ENCODE data around the gene PRKCE. TPM values are rescaled to one million over a fixed set of nuclear protein-coding genes. Genes with fewer than 3 reads are reported as not detected.

PRKCE gene
- total RNA-seq, 2 donors from 2014 or later = 7.3 to 20.8 TPM

DNA sequence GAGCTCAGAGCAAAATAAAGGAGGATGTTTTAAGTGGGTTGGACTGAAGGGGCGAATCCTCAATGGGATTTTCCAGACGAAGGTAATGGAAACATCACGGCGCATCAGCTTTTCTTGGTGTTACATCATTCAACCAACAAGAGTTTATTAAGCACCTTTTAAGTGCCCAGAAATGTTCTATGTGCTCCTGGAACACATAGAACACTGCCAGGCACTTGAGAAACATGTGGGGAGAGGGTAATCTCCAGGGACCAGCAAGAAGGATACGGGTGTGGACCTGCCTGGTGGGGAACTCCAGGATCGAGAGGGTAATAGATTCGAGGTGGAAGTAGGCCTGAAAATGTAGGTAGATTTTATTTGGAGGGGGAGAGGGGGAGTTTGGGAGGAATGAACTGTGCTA, 168.6 kb downstream of the PRKCE start:
- no peak overlapping the region for H3K27ac ChIP-seq
- intact Hi-C loops (cut with DNase I) = no loop called here

DNA sequence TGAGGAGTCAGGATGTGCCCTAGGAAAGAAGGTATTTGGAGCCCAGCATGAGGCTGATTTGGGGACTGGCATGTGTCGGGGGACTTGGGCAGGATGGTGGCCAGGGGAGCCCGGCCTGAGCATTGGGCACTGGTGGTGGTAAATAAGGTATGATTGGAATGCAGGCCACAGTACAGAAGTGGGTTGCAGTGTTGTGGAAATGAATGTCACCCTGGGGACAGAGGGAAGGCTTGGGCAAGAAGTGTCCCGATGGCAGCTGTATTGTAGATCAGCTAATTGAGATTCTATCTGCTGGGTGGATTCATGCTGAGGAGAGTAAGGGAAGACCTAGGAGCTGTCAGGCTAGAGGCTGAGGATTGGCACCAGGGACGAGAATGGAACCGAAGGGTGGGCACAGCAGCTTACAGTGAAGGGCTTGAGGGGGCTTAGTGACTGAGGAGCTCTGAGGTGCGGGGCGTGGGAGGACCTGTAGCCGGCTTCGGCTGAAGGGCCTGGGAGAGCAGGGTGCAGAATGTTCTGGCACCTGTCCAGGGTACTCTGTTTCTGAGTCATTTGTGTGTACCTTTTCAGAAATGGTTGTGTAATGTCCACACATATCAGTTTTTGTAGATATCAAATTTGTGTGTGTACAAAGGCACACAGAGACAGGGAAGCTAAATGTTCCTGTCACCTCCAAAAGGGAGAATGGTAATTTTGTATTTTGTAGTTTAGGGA, 170.2 kb downstream of the PRKCE start:
- peak; percentile 92 to 97 (median 96) for DNase-seq
- peaks cover 54% of the 10 kb centered on the region for H3K4me1 ChIP-seq
- H3K9me3 ChIP-seq = no peaks in the 10 kb centered on the region
- TF ChIP-seq, protein P1, sequence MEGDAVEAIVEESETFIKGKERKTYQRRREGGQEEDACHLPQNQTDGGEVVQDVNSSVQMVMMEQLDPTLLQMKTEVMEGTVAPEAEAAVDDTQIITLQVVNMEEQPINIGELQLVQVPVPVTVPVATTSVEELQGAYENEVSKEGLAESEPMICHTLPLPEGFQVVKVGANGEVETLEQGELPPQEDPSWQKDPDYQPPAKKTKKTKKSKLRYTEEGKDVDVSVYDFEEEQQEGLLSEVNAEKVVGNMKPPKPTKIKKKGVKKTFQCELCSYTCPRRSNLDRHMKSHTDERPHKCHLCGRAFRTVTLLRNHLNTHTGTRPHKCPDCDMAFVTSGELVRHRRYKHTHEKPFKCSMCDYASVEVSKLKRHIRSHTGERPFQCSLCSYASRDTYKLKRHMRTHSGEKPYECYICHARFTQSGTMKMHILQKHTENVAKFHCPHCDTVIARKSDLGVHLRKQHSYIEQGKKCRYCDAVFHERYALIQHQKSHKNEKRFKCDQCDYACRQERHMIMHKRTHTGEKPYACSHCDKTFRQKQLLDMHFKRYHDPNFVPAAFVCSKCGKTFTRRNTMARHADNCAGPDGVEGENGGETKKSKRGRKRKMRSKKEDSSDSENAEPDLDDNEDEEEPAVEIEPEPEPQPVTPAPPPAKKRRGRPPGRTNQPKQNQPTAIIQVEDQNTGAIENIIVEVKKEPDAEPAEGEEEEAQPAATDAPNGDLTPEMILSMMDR (IDR thresholded peaks at IDR 0.05) = peak in 1 of 7 experiments; percentile 9
- TF ChIP-seq POLR2A (IDR thresholded peaks at IDR 0.05) = peak in 2 of 3 donors; percentile 21 to 30
- peak overlapping the region; percentile 72 to 92 (median 83) for H3K27ac ChIP-seq
- no peak overlapping the region for H3K4me3 ChIP-seq
- ATAC-seq = peak; percentile 83
- H3K36me3 ChIP-seq (replicated peaks in 1 of 2; ENCODE audit: insufficient read depth in 1 of 2, low read depth in 2 of 2) = no peaks in the 10 kb centered on the region
- WGBS, 2 donors = 32 to 39% methylated on average over 9 of the region's 9 CpGs
- intact Hi-C loops (cut with DNase I) = no loop called here
- H3K27me3 ChIP-seq = no peaks in the 10 kb centered on the region

More for the DNA sequence above, 168.6 kb downstream of the PRKCE start:
- 93 to 94% methylated on average over 7 of the region's 7 CpGs for WGBS, 2 donors
- ATAC-seq (no peak), DNase-seq (no peak)
- Histone ChIP-seq H3K4me1 (peaks cover 71% of the 10 kb centered on the region), H3K27me3 (no peaks in the 10 kb centered on the region), H3K4me3 (no peak overlapping the region), H3K36me3 (replicated peaks in 1 of 2; ENCODE audit: insufficient read depth in 1 of 2, low read depth in 2 of 2) (no peaks in the 10 kb centered on the region), H3K9me3 (no peaks in the 10 kb centered on the region)
- no peak for TF ChIP-seq POLR2A (IDR thresholded peaks at IDR 0.05)
- TF ChIP-seq, protein P1 (IDR thresholded peaks at IDR 0.05) = no peak

- Histone ChIP-seq H3K9me3 (no peaks in the 10 kb centered on the region), H3K27me3 (no peaks in the 10 kb centered on the region), H3K4me3 (no peak overlapping the region), H3K4me1 (peaks cover 51% of the 10 kb centered on the region), H3K27ac (peak overlapping the region; percentile 72 to 92 (median 83)), H3K36me3 (replicated peaks in 1 of 2; ENCODE audit: insufficient read depth in 1 of 2, low read depth in 2 of 2) (no peaks in the 10 kb centered on the region)
- TF ChIP-seq, protein P1 (IDR thresholded peaks at IDR 0.05) = no peak
- no peak for TF ChIP-seq POLR2A (IDR thresholded peaks at IDR 0.05)
- DNase-seq = peak; percentile 43 to 53 (median 46)
- intact Hi-C loops (cut with DNase I) = no loop called here
- 24 to 36% methylated on average over 4 to 5 of the region's 5 CpGs for WGBS, 2 donors
- ATAC-seq = peak; percentile 34
These were observed 170.8 kb downstream of the PRKCE start for GRCh38 chr2:45822272-45822630.

DNA sequence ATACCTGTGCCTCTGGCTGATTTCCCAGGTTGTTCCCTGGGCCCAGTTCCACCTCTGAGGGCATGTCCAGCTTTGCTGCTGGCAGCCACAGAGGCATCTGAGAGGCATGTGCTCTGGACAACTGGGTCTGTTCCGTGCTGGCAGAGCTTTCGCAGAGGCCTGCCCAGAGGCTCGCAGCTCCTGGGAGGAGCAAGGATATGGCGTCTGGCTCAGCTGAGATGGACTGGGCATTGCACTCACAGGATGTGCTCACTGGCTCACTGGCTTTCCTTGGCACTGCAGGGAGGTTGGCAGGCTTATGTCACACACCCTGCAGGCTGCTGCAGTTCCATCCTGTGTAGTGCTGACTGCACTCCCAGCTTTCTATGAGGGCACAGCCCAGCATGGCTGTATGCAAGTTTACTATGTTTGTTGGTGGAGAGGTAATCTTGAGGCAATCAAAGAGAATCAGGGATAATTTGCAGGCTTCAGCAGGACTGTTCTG, 172.3 kb downstream of the PRKCE start:
- H3K36me3 ChIP-seq (replicated peaks in 1 of 2; ENCODE audit: insufficient read depth in 1 of 2, low read depth in 2 of 2) = no peaks in the 10 kb centered on the region
- no peaks in the 10 kb centered on the region for H3K9me3 ChIP-seq
- 8% methylated on average over 4 of the region's 4 CpGs; no CpG with 5 or more reads in 1 of the 2 donors for WGBS, 2 donors
- TF ChIP-seq, protein P1 (IDR thresholded peaks at IDR 0.05) = peak in 1 of 7 experiments; percentile 16
- peak in 2 of 3 donors; percentile 39 to 49 for TF ChIP-seq POLR2A (IDR thresholded peaks at IDR 0.05)
- H3K4me1 ChIP-seq = peaks cover 51% of the 10 kb centered on the region
- DNase-seq (peak; percentile 92 to 98 (median 97)), ATAC-seq (peak; percentile 90)
- intact Hi-C loops (cut with DNase I) = no loop called here
- no peak overlapping the region for H3K4me3 ChIP-seq
- no peaks in the 10 kb centered on the region for H3K27me3 ChIP-seq
- peak overlapping the region; percentile 74 to 92 (median 83) for H3K27ac ChIP-seq

All from body of pancreas (tissue), 4 donors.